IPS DF 4.7 (cell line): ENCODE data around the gene PAX6.

Source experiments
- DNase-seq: peaks from one replicate; pipeline ENCODE4 v3.0.0-alpha.2; 2013; ENCODE audit warnings: low spot score; ENCODE audit errors: extremely low read depth

Gene PAX6

GRCh38 chr11:31810779-31811647 lies at the start of gene PAX6:
TSS of gene PAX6 (minus strand) at chr11:31811322. CDS start at chr11:31806411, 4,911 bp downstream.
- DNase-seq: no peak

DNA sequence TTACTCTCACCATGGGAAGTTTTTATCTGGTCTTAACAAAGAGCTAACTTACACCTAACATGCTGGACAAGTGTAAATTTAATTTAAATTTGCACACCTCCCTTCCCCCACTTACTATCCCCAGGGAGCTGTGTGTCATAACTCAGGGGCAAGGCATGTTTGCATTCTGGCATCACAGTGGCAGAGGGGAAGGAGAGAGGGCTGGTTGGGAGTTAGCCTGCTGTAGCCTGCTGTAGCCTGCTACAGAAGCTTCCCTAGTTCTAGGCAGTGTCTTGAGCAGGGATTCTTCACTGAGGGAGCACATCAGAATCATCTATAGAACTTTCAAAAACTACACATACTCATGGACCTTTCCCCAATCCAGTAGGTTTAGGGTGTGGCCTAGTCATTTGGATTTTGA lies 49.3 kb upstream of the PAX6 start:
- DNase-seq: no peak

DNA sequence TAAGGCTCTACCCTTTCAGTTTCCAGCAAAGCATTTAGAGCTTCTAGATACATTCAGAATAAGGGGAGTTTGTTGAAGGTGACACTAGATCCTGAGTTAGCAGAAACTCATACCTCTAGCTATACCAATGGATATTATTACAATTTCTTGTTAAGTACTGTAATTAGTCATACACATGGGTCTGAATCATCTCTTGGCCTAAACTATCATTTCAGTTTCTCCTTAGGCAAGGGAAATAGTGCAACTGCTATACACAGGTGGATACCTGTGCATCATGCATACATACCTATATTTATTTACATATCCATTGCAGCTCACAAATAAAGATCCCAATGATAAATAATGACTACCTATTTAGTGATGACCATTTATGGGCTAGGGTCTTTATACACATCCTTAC lies 45.1 kb upstream of the PAX6 start:
- DNase-seq: no peak

- no peak for DNase-seq
These were observed 44.3 kb upstream of the PAX6 start for GRCh38 chr11:31855466-31855865.

GRCh38 chr11:31850365-31850764 lies 39.2 kb upstream of the PAX6 start:
- no peak for DNase-seq

- no peak for DNase-seq
These were observed 36.6 kb upstream of the PAX6 start for GRCh38 chr11:31847761-31848160.

GRCh38 chr11:31845331-31845730 lies 34.2 kb upstream of the PAX6 start:
- DNase-seq: no peak

DNA sequence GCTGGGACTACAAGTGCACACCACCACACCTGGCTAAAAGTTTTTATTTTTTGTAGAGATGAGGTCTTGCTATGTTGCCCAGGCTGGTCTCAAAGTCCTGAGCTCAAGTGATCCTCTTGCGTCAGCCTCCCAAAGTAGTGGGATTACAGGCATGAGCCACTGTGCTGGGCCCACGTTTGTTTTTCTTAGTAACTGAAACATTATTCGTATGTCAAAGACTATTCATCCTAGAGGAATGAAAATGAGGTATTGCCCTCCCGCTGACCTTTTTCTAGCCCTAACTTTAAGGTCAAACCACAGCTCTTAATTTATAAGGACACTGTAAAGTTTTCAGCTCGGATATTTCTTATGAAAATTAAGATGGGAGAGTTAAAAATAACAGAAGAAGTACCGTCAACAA lies 33.2 kb upstream of the PAX6 start:
- no peak for DNase-seq

DNA sequence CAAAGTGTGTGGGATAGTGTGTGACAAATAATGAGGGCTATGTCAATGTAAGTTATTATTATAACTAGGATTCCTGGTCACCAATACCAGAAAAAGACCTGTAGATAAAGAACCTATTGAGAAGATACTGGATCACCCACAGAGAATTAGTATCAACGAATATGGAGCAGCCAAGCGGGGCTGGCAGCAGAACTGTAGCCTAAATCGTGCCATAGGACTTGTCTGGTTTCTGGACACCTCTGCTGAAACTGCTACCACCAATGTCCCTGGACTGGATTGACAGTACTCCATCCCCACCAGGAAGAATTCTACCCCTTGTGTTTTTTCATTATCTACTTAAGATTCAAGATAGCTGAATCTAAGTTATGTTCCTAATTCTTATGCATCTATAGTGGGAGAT lies 30.3 kb upstream of the PAX6 start:
- no peak for DNase-seq

GRCh38 chr11:31834237-31834636 lies 23.1 kb upstream of the PAX6 start:
- DNase-seq: no peak

GRCh38 chr11:31830406-31830805 lies 19.3 kb upstream of the PAX6 start:
- no peak for DNase-seq

GRCh38 chr11:31828217-31828616 lies 17.1 kb upstream of the PAX6 start:
- no peak for DNase-seq

- no peak for DNase-seq
These were observed 16.5 kb upstream of the PAX6 start for GRCh38 chr11:31827455-31828206.

GRCh38 chr11:31826536-31827438 lies 15.7 kb upstream of the PAX6 start:
- no peak for DNase-seq

- no peak for DNase-seq
These were observed 14.8 kb upstream of the PAX6 start for GRCh38 chr11:31825838-31826484.

- no peak for DNase-seq
These were observed 14.0 kb upstream of the PAX6 start for GRCh38 chr11:31824879-31825837.

GRCh38 chr11:31824332-31824878 lies 13.3 kb upstream of the PAX6 start:
- no peak for DNase-seq

DNA sequence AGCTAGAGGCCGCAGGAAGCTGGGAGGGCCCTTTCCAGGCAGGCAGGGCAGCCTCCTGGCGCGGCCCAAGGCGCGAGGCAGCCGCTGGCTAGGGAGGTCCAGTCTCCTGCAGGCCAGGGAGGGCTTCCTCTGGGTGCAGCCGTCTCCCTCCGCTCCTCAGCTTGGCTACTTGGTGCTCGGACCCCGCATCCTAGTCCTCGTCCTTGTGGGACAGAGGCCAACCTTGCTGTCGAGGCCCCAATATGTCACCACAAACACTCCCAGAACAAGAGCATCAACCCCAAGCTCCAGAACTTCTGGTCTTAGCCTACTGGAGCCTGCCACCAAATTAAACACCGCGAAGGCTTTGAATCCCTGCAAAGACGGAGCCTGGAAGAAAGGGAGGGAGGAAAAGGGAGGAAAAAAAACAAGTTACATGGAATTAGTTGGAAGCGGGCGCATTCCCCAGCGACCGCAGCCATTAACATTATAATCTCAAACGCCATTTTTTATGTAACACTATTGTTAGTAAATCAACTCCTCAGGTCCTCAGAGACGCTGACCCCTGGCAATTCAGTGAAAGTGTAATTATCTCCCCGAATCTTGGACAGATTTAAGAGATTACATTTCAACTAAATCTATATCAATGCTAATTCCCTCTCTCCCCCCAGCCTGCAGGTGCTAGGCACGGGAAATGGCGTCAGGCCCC lies 12.7 kb upstream of the PAX6 start:
- no peak for DNase-seq
